Measurements from ENCODE around the gene SPRY4.

- TF ChIP-seq CTCF (IDR thresholded peaks at IDR 0.05) (no peak), EP300 (IDR thresholded peaks at IDR 0.05) (no peak), POLR2A (IDR thresholded peaks at IDR 0.05) (no peak)
These were observed 11.5 kb downstream of the SPRY4 start for GRCh38 chr5:142313275-142313674.

All from upper lobe of left lung (tissue), 4 donors.